GM18951 (cell line): ENCODE measurements around the gene LAMP5.

Source experiments
- POLR2A ChIP-seq: IDR thresholded peaks from 4 replicates; pipeline ENCODE4 v1.6.1; 2011; ENCODE audit warnings: mild to moderate bottlenecking; ENCODE audit not compliant: insufficient read length, insufficient read depth; ENCODE audit errors: extremely low read depth
- in situ Hi-C: fragments of 300-500 bp; cut with MboI; formaldehyde crosslinking; loops from one replicate; pipeline ENCODE4 v1.12.0; 2022; ENCODE audit warnings: low sequenced_read_pairs, mixed read lengths, inconsistent platforms; ENCODE audit not compliant: unreplicated experiment

The LAMP5 gene

GRCh38 chr20:9531581-9531980 lies 17.2 kb downstream of the LAMP5 start:
- TF ChIP-seq POLR2A, result no peak
- in situ Hi-C loops, result no loop called here

- in situ Hi-C loops, result no loop called here
- TF ChIP-seq POLR2A, result no peak
Observed at GRCh38 chr20:9532069-9532838, 17.9 kb downstream of the LAMP5 start.

GRCh38 chr20:9534025-9534424 lies 19.6 kb downstream of the LAMP5 start:
- in situ Hi-C loops, result no loop called here
- TF ChIP-seq POLR2A, result no peak

GRCh38 chr20:9535449-9535848 lies 21.1 kb downstream of the LAMP5 start:
- no peak for TF ChIP-seq POLR2A
- in situ Hi-C loops, result no loop called here

GRCh38 chr20:9543214-9543613 lies 28.8 kb downstream of the LAMP5 start:
- no peak for TF ChIP-seq POLR2A
- in situ Hi-C loops, result no loop called here

GRCh38 chr20:9550283-9550682 lies 35.9 kb downstream of the LAMP5 start:
- in situ Hi-C loops, result no loop called here
- TF ChIP-seq POLR2A, result no peak

GRCh38 chr20:9550871-9551270 lies 36.5 kb downstream of the LAMP5 start:
- in situ Hi-C loops, result no loop called here
- no peak for TF ChIP-seq POLR2A

- no peak for TF ChIP-seq POLR2A
- in situ Hi-C loops, result no loop called here
Observed at GRCh38 chr20:9551808-9552550, 37.6 kb downstream of the LAMP5 start.

GRCh38 chr20:9555781-9556180 lies 41.4 kb downstream of the LAMP5 start:
- TF ChIP-seq POLR2A, result no peak
- in situ Hi-C loops, result no loop called here

GRCh38 chr20:9557411-9557810 lies 43.0 kb downstream of the LAMP5 start:
- in situ Hi-C loops, result no loop called here
- TF ChIP-seq POLR2A, result no peak

GRCh38 chr20:9565910-9566550 lies 51.6 kb downstream of the LAMP5 start:
- TF ChIP-seq POLR2A, result no peak
- in situ Hi-C loops, result no loop called here

- TF ChIP-seq POLR2A, result no peak
- in situ Hi-C loops, result no loop called here
Observed at GRCh38 chr20:9566977-9567376, 52.6 kb downstream of the LAMP5 start.

GRCh38 chr20:9570612-9571011 lies 56.2 kb downstream of the LAMP5 start:
- in situ Hi-C loops, result no loop called here
- TF ChIP-seq POLR2A, result no peak
